Mucosa of descending colon (tissue), 3 donors: ENCODE results near the gene TBC1D7. TPM values are rescaled to one million over a fixed set of nuclear protein-coding genes. Genes with fewer than 3 reads are reported as not detected.

ENCODE experiments used
- ATAC-seq: fragments of 200-7000 bp; cut with Tn5 transposase; one replicate; pipeline ENCODE4 v1.9.1; 2020; ENCODE audit warnings: mild to moderate bottlenecking, moderate library complexity
- DNase-seq, 3 donors: peaks; one replicate each; pipeline ENCODE4 v3.0.0-alpha.2; 2020
- H3K36me3 ChIP-seq: fragments of 200-600 bp; one replicate; pipeline ENCODE4 v1.8.0; 2021; ENCODE audit warnings: low read depth, mild to moderate bottlenecking
- H3K4me1 ChIP-seq: fragments of 200-600 bp; one replicate; pipeline ENCODE4 v1.8.0; 2021; ENCODE audit warnings: low read depth, mild to moderate bottlenecking
- H3K4me3 ChIP-seq: fragments of 200-600 bp; one replicate; pipeline ENCODE4 v1.8.0; 2021; ENCODE audit warnings: mild to moderate bottlenecking
- H3K9me3 ChIP-seq: fragments of 200-600 bp; one replicate; pipeline ENCODE4 v1.8.0; 2021; ENCODE audit warnings: mild to moderate bottlenecking
- CTCF ChIP-seq: fragments of 200-600 bp; IDR thresholded peaks from one replicate; pipeline ENCODE4 v1.8.0; 2022; ENCODE audit warnings: antibody characterized with exemption, mild to moderate bottlenecking
- intact Hi-C, 2 donors: fragments of 100-400 bp; cut with DNase I in 1 of 2; cut with micrococcal nuclease in 1 of 2; formaldehyde crosslinking; loops; one replicate each; pipeline versions ENCODE4 v1.11.0 to v1.11.1; 2022; cut with DNase I, micrococcal nuclease
- total RNA-seq, 3 donors: library from RNA; stranded (reverse); fragmentation: NEBNext Ultra II Directional in 2 of 3; extraction: Animal tissue kit (Norgen Biotek cat#: 25700) in 2 of 3; gene quantifications; one replicate each; pipeline versions ENCODE4 v1.2.1 to v1.2.4, GENCODE V29; 2021 to 2023
- donor health status: DM: no; HTN: no; CAD: no; lungs with moderate emphysema.
- donor health status: DM: no; HTN: no; CAD: no.
- donor health status: DM: no; HTN: yes; CAD: no.

Gene TBC1D7
- total RNA-seq, 3 donors from 2014 or later = 14.0 to 25.7 (median 22.4) TPM

- H3K9me3 ChIP-seq = no peaks in the 10 kb centered on the region
- no peak overlapping the region for H3K4me3 ChIP-seq
- no peak for TF ChIP-seq CTCF
- intact Hi-C loops = no loop called here
- H3K4me1 ChIP-seq = peaks cover 7% of the 10 kb centered on the region
- no peak for ATAC-seq
- DNase-seq = no peak
- no peaks in the 10 kb centered on the region for H3K36me3 ChIP-seq
Observed at GRCh38 chr6:13362412-13362811, 34.1 kb upstream of the TBC1D7 start.

- no peaks in the 10 kb centered on the region for H3K36me3 ChIP-seq
- peaks cover 7% of the 10 kb centered on the region for H3K4me1 ChIP-seq
- no peak for ATAC-seq
- intact Hi-C loops = no loop called here
- no peak for DNase-seq
- no peaks in the 10 kb centered on the region for H3K9me3 ChIP-seq
- H3K4me3 ChIP-seq = no peak overlapping the region
- no peak for TF ChIP-seq CTCF
Observed at GRCh38 chr6:13360671-13361540, 32.6 kb upstream of the TBC1D7 start.

- DNase-seq (no peak), ATAC-seq (no peak)
- Histone ChIP-seq H3K9me3 (no peaks in the 10 kb centered on the region), H3K36me3 (no peaks in the 10 kb centered on the region), H3K4me1 (peaks cover 17% of the 10 kb centered on the region), H3K4me3 (no peak overlapping the region)
- TF ChIP-seq CTCF = no peak
- intact Hi-C loops = no loop called here
Observed at GRCh38 chr6:13359287-13359686, 30.9 kb upstream of the TBC1D7 start.

GRCh38 chr6:13358511-13358910, 30.2 kb upstream of the TBC1D7 start:
- TF ChIP-seq CTCF = no peak
- no peaks in the 10 kb centered on the region for H3K36me3 ChIP-seq
- DNase-seq (no peak), ATAC-seq (no peak)
- H3K4me1 ChIP-seq = peaks cover 11% of the 10 kb centered on the region
- no peak overlapping the region for H3K4me3 ChIP-seq
- H3K9me3 ChIP-seq = no peaks in the 10 kb centered on the region
- intact Hi-C loops = no loop called here

GRCh38 chr6:13357551-13358075, 29.3 kb upstream of the TBC1D7 start:
- DNase-seq = no peak
- Histone ChIP-seq H3K9me3 (no peaks in the 10 kb centered on the region), H3K4me3 (no peak overlapping the region), H3K36me3 (no peaks in the 10 kb centered on the region), H3K4me1 (peaks cover 11% of the 10 kb centered on the region)
- no peak for TF ChIP-seq CTCF
- intact Hi-C loops = no loop called here
- ATAC-seq = no peak
